K562 (cell line): Measurements from ENCODE around the gene DISC1. TPM values are rescaled to one million over a fixed set of nuclear protein-coding genes. Genes with fewer than 3 reads are reported as not detected.

Experiments
- ATAC-seq: fragments of 200-7000 bp; cut with Tn5 transposase; 3 replicates; pipeline ENCODE4 v1.9.1; 2020; ENCODE audit warnings: moderate library complexity
- BruUV-seq: library from RNA; stranded (reverse); fragments of 400-500 nt; replicated peaks from 2 replicates; lab custom pipeline; 2021; lab: Mats Ljungman, UMichigan
- CTCF ChIA-PET: fragments of 300-600 bp; formaldehyde crosslinking; extraction: SDS; loops from one replicate; lab custom pipeline; 2021; ENCODE audit warnings: low intra/inter-chr PET ratio; lab: Yijun Ruan, JAX
- POLR2A ChIA-PET: fragments of 300-600, 350-650 bp; sonication (Branson Sonifier 250); formaldehyde crosslinking; extraction: SDS; loops from one replicate; lab custom pipeline; 2021; ENCODE audit warnings: antibody characterized with exemption, inconsistent platforms; lab: Yijun Ruan, JAX
- DNase-seq, 4 experiments: peaks; one replicate each; pipeline versions ENCODE4 v3.0.0 to v3.0.0-alpha.2; 2011 to 2018; ENCODE audit warnings: low spot score in 3 of 4, mixed read lengths in 3 of 4; ENCODE audit errors: extremely low read depth in 1 of 4
- FAIRE-seq: peaks from 2 replicates; lab custom pipeline; 2011; peaks lifted over from hg19 to GRCh38; lab: Jason Lieb, UNC
- H2AFZ ChIP-seq: 2 replicates; pipeline ENCODE4 v1.6.0; 2011; ENCODE audit warnings: low read depth, low read length, control low read depth, inconsistent platforms
- H3K27ac ChIP-seq: fragments of 200-600 bp; 3 replicates; pipeline ENCODE4 v1.8.0; 2011; ENCODE audit warnings: low read depth, mild to moderate bottlenecking, control low read depth, inconsistent platforms, low read length, moderate library complexity, mixed read lengths; ENCODE audit errors: extremely low read depth
- H3K27me3 ChIP-seq, 2 experiments: fragments of 300-600 bp in 1 of 2; 2 replicates in 1 of 2; 3 replicates in 1 of 2; pipeline versions ENCODE4 v1.6.0 to v1.8.0; 2011; ENCODE audit warnings: inconsistent platforms in 2 of 2, low read length in 2 of 2, mild to moderate bottlenecking in 1 of 2, mixed read lengths in 1 of 2, moderate library complexity in 1 of 2; ENCODE audit not compliant: control insufficient read depth in 2 of 2, insufficient read depth in 2 of 2
- H3K36me3 ChIP-seq: fragments of 300-600 bp; 3 replicates; pipeline ENCODE4 v1.8.0; 2011; ENCODE audit warnings: mild to moderate bottlenecking, low read length, inconsistent platforms; ENCODE audit not compliant: control insufficient read depth, insufficient read depth
- H3K4me1 ChIP-seq, 2 experiments: fragments of 200-600 bp in 1 of 2; replicated peaks in 1 of 2; 2 replicates in 1 of 2; 3 replicates in 1 of 2; pipeline versions ENCODE4 v1.5.1 to v1.8.0; 2011; ENCODE audit warnings: inconsistent platforms in 2 of 2, low read length in 2 of 2, mild to moderate bottlenecking in 1 of 2, mixed read lengths in 1 of 2, moderate library complexity in 1 of 2; ENCODE audit not compliant: control insufficient read depth in 2 of 2, insufficient read depth in 2 of 2
- H3K4me2 ChIP-seq: 2 replicates; pipeline ENCODE4 v1.6.1; 2011; ENCODE audit warnings: low read length, control low read depth, inconsistent platforms, mixed read lengths; ENCODE audit not compliant: insufficient read depth
- H3K4me3 ChIP-seq: fragments of 200-600 bp; sonication (generic), shearing (Covaris generic); 2 replicates; pipeline ENCODE4 v1.5.1; 2016; ENCODE audit warnings: control low read depth, inconsistent platforms
- H3K79me2 ChIP-seq: fragments of 200-600 bp; 3 replicates; pipeline ENCODE4 v1.8.0; 2011; ENCODE audit warnings: low read length, inconsistent platforms; ENCODE audit not compliant: control insufficient read depth, insufficient read depth
- H3K9ac ChIP-seq, 2 experiments: 2 replicates each; pipeline versions ENCODE4 v1.6.0 to v1.6.1; 2011; ENCODE audit warnings: low read depth in 2 of 2, low read length in 2 of 2, control low read depth in 1 of 2, inconsistent platforms in 1 of 2, mild to moderate bottlenecking in 1 of 2, mixed read lengths in 1 of 2; ENCODE audit not compliant: insufficient read depth in 1 of 2
- H3K9me1 ChIP-seq: one replicate; pipeline ENCODE4 v1.6.0; 2011; ENCODE audit warnings: inconsistent platforms, mild to moderate bottlenecking, low read length, moderate library complexity; ENCODE audit not compliant: control insufficient read depth, insufficient read depth
- H3K9me3 ChIP-seq: replicated peaks from 2 replicates; pipeline ENCODE4 v1.5.1; 2011; ENCODE audit warnings: low read depth, low read length, inconsistent platforms; ENCODE audit not compliant: control insufficient read depth, insufficient read depth
- H4K20me1 ChIP-seq: replicated peaks from 2 replicates; pipeline ENCODE4 v1.6.1; 2011; ENCODE audit warnings: low read length, inconsistent platforms, mixed read lengths; ENCODE audit not compliant: control insufficient read depth, insufficient read depth
- EZH2 ChIP-seq: IDR thresholded peaks from 2 replicates; pipeline ENCODE4 v1.6.1; 2012; ENCODE audit warnings: low read depth, mild to moderate bottlenecking, inconsistent platforms, low read length, borderline replicate concordance
- HNRNPLL ChIP-seq: fragments of 200-400 bp; formaldehyde crosslinking; IDR thresholded peaks from 2 replicates; pipeline ENCODE4 v1.6.1; 2017; ENCODE audit warnings: low read length, low read depth, mild to moderate bottlenecking; ENCODE audit not compliant: poor library complexity, severe bottlenecking
- MTF1 ChIP-seq: fragments of 250-450 bp; sonication (Bioruptor Pico); IDR thresholded peaks from 2 replicates; pipeline ENCODE4 v1.9.0; 2021; ENCODE audit warnings: moderate library complexity, mild to moderate bottlenecking, inconsistent platforms, borderline replicate concordance
- NFATC3 ChIP-seq: fragments of 450-650 bp; IDR thresholded peaks from 2 replicates; pipeline ENCODE4 v1.6.1; 2017; ENCODE audit warnings: mild to moderate bottlenecking
- POLR2AphosphoS2 ChIP-seq: IDR thresholded peaks from 2 replicates; pipeline ENCODE4 v1.6.1; 2012; ENCODE audit warnings: low read length, improper control_type of control experiment
- POLR3A ChIP-seq: IDR thresholded peaks from 2 replicates; pipeline ENCODE4 v1.6.1; 2011; ENCODE audit warnings: borderline replicate concordance, mild to moderate bottlenecking, moderate library complexity; ENCODE audit not compliant: insufficient read length, insufficient read depth; ENCODE audit errors: extremely low read depth
- PURB ChIP-seq: sonication (generic); formaldehyde crosslinking; IDR thresholded peaks from 2 replicates; pipeline ENCODE4 v1.9.0; 2021; ENCODE audit warnings: low read depth, mild to moderate bottlenecking, missing genetic modification reagents
- SMARCA5 ChIP-seq: fragments of 450-650 bp; IDR thresholded peaks from 2 replicates; pipeline ENCODE4 v1.6.1; 2016
- SOX6 ChIP-seq: fragments of 450-650 bp; IDR thresholded peaks from 2 replicates; pipeline ENCODE4 v1.6.1; 2014; ENCODE audit warnings: mild to moderate bottlenecking
- SRSF7 ChIP-seq: fragments of 200-400 bp; formaldehyde crosslinking; optimal IDR thresholded peaks from 2 replicates; pipeline ENCODE3; 2017; ENCODE audit warnings: mild to moderate bottlenecking, low read depth, low read length
- TAF1 ChIP-seq: IDR thresholded peaks from 2 replicates; pipeline ENCODE4 v1.6.1; 2011; ENCODE audit warnings: mild to moderate bottlenecking, low read length, moderate library complexity; ENCODE audit not compliant: insufficient read depth, control insufficient read depth, severe bottlenecking; ENCODE audit errors: extremely low read depth
- TAF9B ChIP-seq: fragments of 450-650 bp; IDR thresholded peaks from 2 replicates; pipeline ENCODE4 v1.6.1; 2018; ENCODE audit warnings: mild to moderate bottlenecking; ENCODE audit not compliant: partially characterized antibody
- ZNF253 ChIP-seq: fragments of 250-450 bp; sonication (Bioruptor Pico); conservative IDR thresholded peaks from 2 replicates; pipeline ENCODE4 v1.6.1; 2021; ENCODE audit warnings: mild to moderate bottlenecking
- in situ Hi-C: fragments of 300-500 bp; cut with MboI; formaldehyde crosslinking; loops from 4 replicates; pipeline ENCODE4 v1.15.0; 2018; ENCODE audit warnings: inconsistent platforms, mixed read lengths
- intact Hi-C: fragments of 100-400 bp; cut with micrococcal nuclease; formaldehyde crosslinking; loops from 2 replicates; pipeline ENCODE4 v1.14.2; 2022
- polyA plus RNA-seq, 8 experiments: library from polyadenylated mRNA; depleted of rRNA in 4 of 8; stranded (reverse) in 5 of 8; unstranded in 3 of 8; fragments of >200 nt; fragmentation: Nextera tagmentation in 2 of 8; fragmentation: Illumina TruSeq in 1 of 8; extraction: Ambion mirVana in 2 of 8; extraction: Trizol in 1 of 8; gene quantifications; 2 replicates each; pipeline versions ENCODE4 v1.2.1 to v1.2.3, GENCODE V29; 2011 to 2014; ENCODE audit warnings: inconsistent platforms in 1 of 8, missing spikeins in 1 of 8
- total RNA-seq, 7 experiments: library from RNA; depleted of rRNA in 6 of 7; stranded (reverse); fragments of >200 nt in 6 of 7; fragmentation: Illumina TruSeq in 2 of 7; extraction: Trizol in 2 of 7; gene quantifications; 2 replicates each; pipeline versions ENCODE4 v1.2.1 to v1.2.3, GENCODE V29; 2011 to 2021; ENCODE audit warnings: low replicate concordance in 1 of 7
- TF ChIP-seq, protein P1 (sequence below): fragments of 250-450 bp; sonication (Bioruptor Pico); IDR thresholded peaks from 2 replicates; pipeline ENCODE4 v1.5.1; 2021; ENCODE audit warnings: mild to moderate bottlenecking
- TF ChIP-seq, protein P2 (sequence below): IDR thresholded peaks from 2 replicates; pipeline ENCODE4 v1.6.1; 2012; ENCODE audit warnings: low read depth, low read length, improper control_type of control experiment, borderline replicate concordance
- TF ChIP-seq, protein P3 (sequence below): fragments of 450-650 bp; IDR thresholded peaks from 2 replicates; pipeline ENCODE4 v1.6.1; 2016; ENCODE audit warnings: missing biosample characterization, missing genetic modification characterization

DISC1 gene
- total and polyA plus RNA-seq, 9 of the 15 experiments (the other 6 are each of a cell fraction or from before 2014, with no cell fraction given): 0.01 to 0.11 (median 0.08) TPM; not detected in 1

DNA sequence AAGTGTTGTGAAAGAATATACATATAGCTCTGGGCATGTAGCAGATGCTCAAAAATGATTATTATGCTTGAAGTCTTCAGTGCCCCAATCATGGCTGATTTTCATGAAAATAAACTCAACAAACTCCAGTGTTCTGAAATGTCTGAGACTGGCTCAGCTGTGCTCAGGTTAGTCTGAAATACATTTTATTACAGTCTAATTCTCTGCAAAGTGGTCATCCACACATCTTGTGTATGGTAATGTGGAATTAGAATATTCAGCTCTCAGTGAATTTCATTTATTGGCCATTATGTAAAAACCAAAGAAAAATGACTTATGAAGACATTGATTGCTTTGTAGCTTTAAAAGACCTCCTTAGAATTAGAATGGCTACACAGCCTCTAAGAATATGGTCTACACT lies 109.9 kb downstream of the DISC1 start:
- no peaks in the 10 kb centered on the region for H3K36me3 ChIP-seq
- DNase-seq: no peak
- POLR2A ChIA-PET: interaction anchor here (0.6 kb wide), 1 partner anchor 961 kb away, joined by 5 read pairs; no protein-coding TSS in a partner anchor
- BruUV-seq: no TSS peak
- no peak overlapping the region for H2AFZ ChIP-seq
- no peak for TF ChIP-seq SOX6
- TF ChIP-seq ZNF253 (CRISPR knock-in tag): no peak
- no peak for TF ChIP-seq HNRNPLL
- TF ChIP-seq SMARCA5: no peak
- no peak for TF ChIP-seq NFATC3
- no peak for TF ChIP-seq POLR2AphosphoS2
- TF ChIP-seq, protein P1, sequence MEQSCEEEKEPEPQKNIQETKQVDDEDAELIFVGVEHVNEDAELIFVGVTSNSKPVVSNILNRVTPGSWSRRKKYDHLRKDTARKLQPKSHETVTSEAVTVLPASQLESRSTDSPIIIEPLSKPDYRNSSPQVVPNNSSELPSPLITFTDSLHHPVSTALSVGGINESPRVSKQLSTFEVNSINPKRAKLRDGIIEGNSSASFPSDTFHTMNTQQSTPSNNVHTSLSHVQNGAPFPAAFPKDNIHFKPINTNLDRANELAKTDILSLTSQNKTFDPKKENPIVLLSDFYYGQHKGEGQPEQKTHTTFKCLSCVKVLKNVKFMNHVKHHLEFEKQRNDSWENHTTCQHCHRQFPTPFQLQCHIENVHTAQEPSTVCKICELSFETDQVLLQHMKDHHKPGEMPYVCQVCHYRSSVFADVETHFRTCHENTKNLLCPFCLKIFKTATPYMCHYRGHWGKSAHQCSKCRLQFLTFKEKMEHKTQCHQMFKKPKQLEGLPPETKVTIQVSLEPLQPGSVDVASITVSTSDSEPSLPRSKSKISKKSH (CRISPR knock-in tag): no peak
- TF ChIP-seq, protein P2, sequence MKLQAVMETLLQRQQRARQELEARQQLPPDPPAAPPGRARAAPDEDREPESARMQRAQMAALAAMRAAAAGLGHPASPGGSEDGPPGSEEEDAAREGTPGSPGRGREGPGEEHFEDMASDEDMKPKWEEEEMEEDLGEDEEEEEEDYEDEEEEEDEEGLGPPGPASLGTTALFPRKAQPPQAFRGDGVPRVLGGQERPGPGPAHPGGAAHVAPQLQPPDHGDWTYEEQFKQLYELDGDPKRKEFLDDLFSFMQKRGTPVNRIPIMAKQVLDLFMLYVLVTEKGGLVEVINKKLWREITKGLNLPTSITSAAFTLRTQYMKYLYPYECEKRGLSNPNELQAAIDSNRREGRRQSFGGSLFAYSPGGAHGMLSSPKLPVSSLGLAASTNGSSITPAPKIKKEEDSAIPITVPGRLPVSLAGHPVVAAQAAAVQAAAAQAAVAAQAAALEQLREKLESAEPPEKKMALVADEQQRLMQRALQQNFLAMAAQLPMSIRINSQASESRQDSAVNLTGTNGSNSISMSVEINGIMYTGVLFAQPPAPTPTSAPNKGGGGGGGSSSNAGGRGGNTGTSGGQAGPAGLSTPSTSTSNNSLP: no peak
- no peak for TF ChIP-seq EZH2
- TF ChIP-seq TAF9B: no peak
- TF ChIP-seq SRSF7: no peak
- TF ChIP-seq, protein P3, sequence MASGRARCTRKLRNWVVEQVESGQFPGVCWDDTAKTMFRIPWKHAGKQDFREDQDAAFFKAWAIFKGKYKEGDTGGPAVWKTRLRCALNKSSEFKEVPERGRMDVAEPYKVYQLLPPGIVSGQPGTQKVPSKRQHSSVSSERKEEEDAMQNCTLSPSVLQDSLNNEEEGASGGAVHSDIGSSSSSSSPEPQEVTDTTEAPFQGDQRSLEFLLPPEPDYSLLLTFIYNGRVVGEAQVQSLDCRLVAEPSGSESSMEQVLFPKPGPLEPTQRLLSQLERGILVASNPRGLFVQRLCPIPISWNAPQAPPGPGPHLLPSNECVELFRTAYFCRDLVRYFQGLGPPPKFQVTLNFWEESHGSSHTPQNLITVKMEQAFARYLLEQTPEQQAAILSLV (tag): no peak
- no peak for TF ChIP-seq POLR3A
- TF ChIP-seq TAF1: no peak
- no peak for TF ChIP-seq MTF1 (CRISPR knock-in tag)
- no peak for TF ChIP-seq PURB (CRISPR knock-in tag)
- no peak for FAIRE-seq
- no peaks in the 10 kb centered on the region for H3K9me1 ChIP-seq
- no peaks in the 10 kb centered on the region for H4K20me1 ChIP-seq
- no peak overlapping the region for H3K27ac ChIP-seq
- intact Hi-C loops (no loop called here), in situ Hi-C loops (loop anchor here (25.0 kb wide), 1 partner anchor 1501 kb away; no protein-coding TSS in a partner anchor)
- no peaks in the 10 kb centered on the region for H3K79me2 ChIP-seq
- no peak for ATAC-seq
- H3K27me3 ChIP-seq: no peaks in the 10 kb centered on the region; a peak in 1 of 5 replicates
- no peak overlapping the region for H3K4me2 ChIP-seq
- no peak overlapping the region for H3K9ac ChIP-seq
- no peaks in the 10 kb centered on the region for H3K9me3 ChIP-seq
- no peak overlapping the region for H3K4me3 ChIP-seq
- CTCF ChIA-PET: no interaction called here
- no peaks in the 10 kb centered on the region for H3K4me1 ChIP-seq
